C4-2B (cell line): ENCODE results near the gene GIT1.

Experiments
- H3K27ac ChIP-seq: fragments of 450-650 bp; 2 replicates; pipeline ENCODE4 v1.5.1; 2017
- ZFX ChIP-seq: fragments of 450-650 bp; IDR thresholded peaks from 2 replicates; pipeline ENCODE4 v1.6.1; 2017
- TF ChIP-seq, protein P1 (sequence below): fragments of 450-650 bp; conservative IDR thresholded peaks from 2 replicates; pipeline ENCODE4 v1.5.1; 2017; ENCODE audit warnings: mild to moderate bottlenecking

The GIT1 gene

DNA sequence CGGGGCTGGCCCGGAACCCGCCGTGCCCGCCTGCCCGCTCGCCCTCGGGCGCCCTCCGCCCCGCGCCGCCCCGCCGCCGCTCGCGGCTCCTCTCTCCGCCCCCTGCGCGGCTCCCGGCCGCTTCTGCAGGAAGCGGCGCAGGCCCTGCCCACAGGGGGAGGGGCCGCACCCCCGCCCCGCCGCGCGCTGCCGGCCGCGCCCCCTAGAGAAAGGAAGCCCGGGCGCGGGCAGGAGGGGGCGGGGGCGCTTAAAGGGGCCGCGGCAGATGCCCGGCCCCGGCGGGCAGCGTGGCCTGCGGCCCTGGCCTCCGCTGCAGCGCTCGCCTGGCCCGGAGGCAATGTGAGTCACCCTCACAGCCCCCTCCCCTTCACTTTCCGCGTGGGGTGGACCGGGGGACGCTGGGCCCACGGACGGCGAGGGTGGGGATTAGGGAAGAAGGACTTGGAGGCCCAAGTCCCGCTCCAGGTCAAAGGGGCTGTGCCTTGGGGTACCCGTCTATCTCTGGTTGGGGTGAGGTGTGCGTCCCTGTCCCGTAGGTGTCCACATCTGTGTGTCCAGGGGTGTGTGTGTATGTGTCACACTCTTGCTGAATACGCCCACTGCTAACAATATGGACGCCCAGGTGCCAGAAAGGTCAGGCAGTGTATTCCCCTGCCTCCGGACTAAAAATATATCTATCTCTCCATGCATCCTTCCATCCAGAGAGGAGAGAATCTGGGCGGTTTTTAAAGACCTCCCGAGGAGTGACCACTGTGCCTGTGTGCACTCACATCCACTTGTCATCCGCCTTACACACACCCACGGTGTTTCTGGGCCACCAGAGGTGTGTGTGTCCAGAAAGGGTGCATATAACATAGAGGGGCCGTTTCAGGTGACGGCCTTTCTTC lies at the start of gene GIT1:
GIT1 (minus strand) TSS at position 125 of the 887 bp plus-strand sequence. CDS start 270 bp downstream, outside the sequence.
- H3K27ac ChIP-seq = peak within 1 kb of the TSS; percentile 89
- TF ChIP-seq, protein P1, sequence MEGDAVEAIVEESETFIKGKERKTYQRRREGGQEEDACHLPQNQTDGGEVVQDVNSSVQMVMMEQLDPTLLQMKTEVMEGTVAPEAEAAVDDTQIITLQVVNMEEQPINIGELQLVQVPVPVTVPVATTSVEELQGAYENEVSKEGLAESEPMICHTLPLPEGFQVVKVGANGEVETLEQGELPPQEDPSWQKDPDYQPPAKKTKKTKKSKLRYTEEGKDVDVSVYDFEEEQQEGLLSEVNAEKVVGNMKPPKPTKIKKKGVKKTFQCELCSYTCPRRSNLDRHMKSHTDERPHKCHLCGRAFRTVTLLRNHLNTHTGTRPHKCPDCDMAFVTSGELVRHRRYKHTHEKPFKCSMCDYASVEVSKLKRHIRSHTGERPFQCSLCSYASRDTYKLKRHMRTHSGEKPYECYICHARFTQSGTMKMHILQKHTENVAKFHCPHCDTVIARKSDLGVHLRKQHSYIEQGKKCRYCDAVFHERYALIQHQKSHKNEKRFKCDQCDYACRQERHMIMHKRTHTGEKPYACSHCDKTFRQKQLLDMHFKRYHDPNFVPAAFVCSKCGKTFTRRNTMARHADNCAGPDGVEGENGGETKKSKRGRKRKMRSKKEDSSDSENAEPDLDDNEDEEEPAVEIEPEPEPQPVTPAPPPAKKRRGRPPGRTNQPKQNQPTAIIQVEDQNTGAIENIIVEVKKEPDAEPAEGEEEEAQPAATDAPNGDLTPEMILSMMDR = no peak
- TF ChIP-seq ZFX = peak; percentile 25

- H3K27ac ChIP-seq = no peak overlapping the region
- TF ChIP-seq, protein P1 = no peak
- TF ChIP-seq ZFX = no peak
These were observed 44.4 kb upstream of the GIT1 start for GRCh38 chr17:29633886-29634285.

GRCh38 chr17:29630630-29631193 lies 41.3 kb upstream of the GIT1 start:
- TF ChIP-seq, protein P1 = no peak
- TF ChIP-seq ZFX = no peak
- no peak overlapping the region for H3K27ac ChIP-seq

- no peak overlapping the region for H3K27ac ChIP-seq
- no peak for TF ChIP-seq ZFX
- TF ChIP-seq, protein P1 = no peak
These were observed 40.4 kb upstream of the GIT1 start for GRCh38 chr17:29629839-29630238.

GRCh38 chr17:29628644-29629043 lies 39.2 kb upstream of the GIT1 start:
- TF ChIP-seq, protein P1 = no peak
- TF ChIP-seq ZFX = no peak
- peak overlapping the region; percentile 61 for H3K27ac ChIP-seq

DNA sequence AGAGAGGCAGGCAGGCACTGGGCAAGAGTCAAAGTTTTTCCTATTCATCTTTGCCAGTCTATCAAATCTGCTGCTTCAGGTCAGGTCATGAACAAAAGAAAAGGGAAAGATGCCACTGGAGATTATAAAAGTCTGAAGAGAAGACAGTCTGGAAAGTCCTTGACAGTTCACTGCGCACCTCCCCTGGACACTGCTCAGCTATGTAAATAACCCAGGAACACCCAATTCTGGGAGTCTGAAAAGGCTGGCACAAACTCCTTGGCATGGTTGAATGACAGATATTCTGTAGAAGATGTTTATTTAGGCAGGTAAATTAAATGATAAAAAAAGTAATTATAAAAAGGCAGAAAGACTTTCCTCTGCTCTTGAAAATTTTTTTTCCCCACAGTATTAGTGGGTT lies 38.5 kb upstream of the GIT1 start:
- peak overlapping the region; percentile 61; the same call in 1 of the 2 replicates for H3K27ac ChIP-seq
- TF ChIP-seq, protein P1 = no peak
- TF ChIP-seq ZFX = no peak

GRCh38 chr17:29625037-29625750 lies 35.7 kb upstream of the GIT1 start:
- TF ChIP-seq, protein P1 = no peak
- no peak for TF ChIP-seq ZFX
- H3K27ac ChIP-seq = peak overlapping the region; percentile 12; the same call in 1 of the 2 replicates
